ENCODE results near the gene SOX2.

GRCh38 chr3:181757694-181758306 lies 46.1 kb downstream of the SOX2 start:
- TF ChIP-seq POLR2A (IDR thresholded peaks at IDR 0.05) (no peak), CTCF (IDR thresholded peaks at IDR 0.05) (no peak)
